Upper lobe of left lung (tissue), 4 donors: ENCODE measurements around the gene TRMT6.

Source experiments
- CTCF ChIP-seq, 6 experiments: fragments of 450-650 bp in 4 of 6; fragments of 200-600 bp in 2 of 6; sonication (generic) in 2 of 6; IDR thresholded peaks; one replicate each; pipeline ENCODE4 v1.5.1; 2016 to 2019; ENCODE audit warnings: antibody characterized with exemption in 6 of 6
- POLR2AphosphoS5 ChIP-seq, 2 donors: sonication (generic); formaldehyde crosslinking; IDR thresholded peaks; one replicate each; pipeline ENCODE4 v1.5.1; 2017; ENCODE audit warnings: antibody characterized with exemption in 2 of 2

GRCh38 chr20:5936238-5936637 is 14.1 kb downstream of the TRMT6 start:
- no peak for TF ChIP-seq CTCF (IDR thresholded peaks at IDR 0.05)
- no peak for TF ChIP-seq POLR2AphosphoS5 (IDR thresholded peaks at IDR 0.05)
